Stomach (tissue), 9 donors: Measurements from ENCODE around the gene MRPL2. TPM values are rescaled to one million over a fixed set of nuclear protein-coding genes. Genes with fewer than 3 reads are reported as not detected.
"Not testable (repeated sequence)": the region's sequence is repeated elsewhere in the genome, so short reads cannot be mapped to it uniquely, and the experiment has no call there.

ENCODE experiments used
- DNase-seq, 2 donors: peaks; one replicate each; pipeline versions ENCODE4 v3.0.0 to v3.0.0-alpha.2; 2013 to 2019
- H3K27ac ChIP-seq, 5 donors: fragments of 200-600 bp in 4 of 5; sonication (generic) in 4 of 5; one replicate each; pipeline ENCODE4 v1.5.1; 2013 to 2019; ENCODE audit warnings: mild to moderate bottlenecking in 1 of 5, moderate library complexity in 1 of 5
- H3K27me3 ChIP-seq, 3 donors: fragments of 200-600 bp; sonication (generic); one replicate each; pipeline ENCODE4 v1.5.1; 2017 to 2019; ENCODE audit warnings: mixed run types in 1 of 3
- H3K36me3 ChIP-seq, 4 donors: fragments of 200-600 bp; sonication (generic); 1 replicate in 3 of 4; 2 replicates in 1 of 4; pipeline ENCODE4 v1.5.1; 2016 to 2019
- H3K4me1 ChIP-seq, 4 donors: fragments of 200-600 bp; sonication (generic); one replicate each; pipeline ENCODE4 v1.5.1; 2016 to 2019
- H3K4me3 ChIP-seq, 4 donors: fragments of 200-600 bp; sonication (generic) in 3 of 4; one replicate each; pipeline ENCODE4 v1.5.1; 2016 to 2019; ENCODE audit warnings: mild to moderate bottlenecking in 1 of 4
- H3K9me3 ChIP-seq, 4 donors: fragments of 200-600 bp; sonication (generic); one replicate each; pipeline ENCODE4 v1.5.1; 2016 to 2019
- EP300 ChIP-seq: sonication (generic); formaldehyde crosslinking; IDR thresholded peaks from one replicate; pipeline ENCODE4 v1.6.1; 2017; ENCODE audit warnings: antibody characterized with exemption
- POLR2A ChIP-seq, 4 donors: fragments of 450-650 bp; IDR thresholded peaks; one replicate each; pipeline ENCODE4 v1.6.1; 2016; ENCODE audit warnings: antibody characterized with exemption in 4 of 4, control low read depth in 2 of 4, mild to moderate bottlenecking in 1 of 4, moderate library complexity in 1 of 4
- POLR2AphosphoS5 ChIP-seq, 3 donors: sonication (generic); formaldehyde crosslinking; IDR thresholded peaks; one replicate each; pipeline ENCODE4 v1.6.1; 2016; ENCODE audit warnings: antibody characterized with exemption in 3 of 3
- WGBS, 5 donors: extraction: QIAGEN DNeasy Blood & Tissue Kit in 3 of 5; methylation state at CpG; one replicate each; pipeline versions ENCODE4 v1.1.5 to v1.1.7; 2013 to 2018; 5-methylcytosine and 5-hydroxymethylcytosine counted together
- intact Hi-C: fragments of 100-400 bp; cut with DNase I; formaldehyde crosslinking; loops from one replicate; pipeline ENCODE4 v1.15.1; 2023; ENCODE audit warnings: low total_unique reads
- polyA plus RNA-seq, 3 donors: library from polyadenylated mRNA; stranded (reverse); fragments of 200-250 nt; gene quantifications; one replicate each; pipeline ENCODE4 v1.2.3, GENCODE V29; 2013
- total RNA-seq, 5 donors: library from RNA; depleted of rRNA; stranded (reverse); fragments of >200 nt; gene quantifications; one replicate each; pipeline versions ENCODE4 v1.1.0 to v1.2.3, GENCODE V29; 2014 to 2016
- TF ChIP-seq, protein P1 (sequence below), 7 experiments: fragments of 450-650 bp in 4 of 7; fragments of 200-600 bp in 3 of 7; sonication (generic) in 3 of 7; IDR thresholded peaks; one replicate each; pipeline ENCODE4 v1.5.1; 2016 to 2019; ENCODE audit warnings: antibody characterized with exemption in 7 of 7, control low read depth in 2 of 7, mild to moderate bottlenecking in 1 of 7
- donor health status: healthy with polysubstance abuse.
- donor health status: Bipolar disorder and iron deficiency.
- donor health status: healthy.

MRPL2 gene
- total and polyA plus RNA-seq, 8 donors: 3.5 to 74.8 (median 19.6) TPM

DNA sequence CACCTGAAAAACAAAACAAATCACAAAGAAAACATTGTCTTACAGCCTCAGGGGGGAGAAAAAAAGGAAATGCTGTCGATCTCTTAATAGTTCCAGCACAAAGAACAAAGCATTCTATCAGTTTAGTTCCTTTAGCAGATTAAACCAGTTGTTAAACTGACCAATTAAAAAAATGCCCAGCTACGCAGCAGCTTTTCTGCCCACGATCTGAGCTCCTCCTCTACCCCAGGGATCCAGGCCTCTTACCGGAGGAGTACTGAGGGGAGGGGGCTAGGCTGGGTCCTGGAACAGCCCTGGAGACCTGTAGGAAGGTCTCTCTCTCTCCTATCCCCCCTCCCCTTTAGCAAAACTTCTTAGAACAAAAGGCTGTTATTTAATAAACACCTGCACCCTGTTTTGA is 30.2 kb upstream of the MRPL2 start:
- Histone ChIP-seq H3K4me1 (peaks cover 4 to 32% (median 22%) of the 10 kb centered on the region in 4 donors), H3K36me3 (no peaks in the 10 kb centered on the region), H3K4me3 (no peak overlapping the region), H3K9me3 (no peaks in the 10 kb centered on the region), H3K27me3 (no peaks in the 10 kb centered on the region), H3K27ac (peak overlapping the region; percentile 43 to 78 (median 57))
- DNase-seq: peak in 1 of 2 donors; percentile 34
- intact Hi-C loops: no loop called here
- WGBS, 5 donors: 20 to 37% (median 31%) methylated on average over 4 of the region's 4 CpGs
- TF ChIP-seq POLR2AphosphoS5 (IDR thresholded peaks at IDR 0.05): no peak
- TF ChIP-seq POLR2A (IDR thresholded peaks at IDR 0.05): no peak
- TF ChIP-seq EP300: no peak
- TF ChIP-seq, protein P1, sequence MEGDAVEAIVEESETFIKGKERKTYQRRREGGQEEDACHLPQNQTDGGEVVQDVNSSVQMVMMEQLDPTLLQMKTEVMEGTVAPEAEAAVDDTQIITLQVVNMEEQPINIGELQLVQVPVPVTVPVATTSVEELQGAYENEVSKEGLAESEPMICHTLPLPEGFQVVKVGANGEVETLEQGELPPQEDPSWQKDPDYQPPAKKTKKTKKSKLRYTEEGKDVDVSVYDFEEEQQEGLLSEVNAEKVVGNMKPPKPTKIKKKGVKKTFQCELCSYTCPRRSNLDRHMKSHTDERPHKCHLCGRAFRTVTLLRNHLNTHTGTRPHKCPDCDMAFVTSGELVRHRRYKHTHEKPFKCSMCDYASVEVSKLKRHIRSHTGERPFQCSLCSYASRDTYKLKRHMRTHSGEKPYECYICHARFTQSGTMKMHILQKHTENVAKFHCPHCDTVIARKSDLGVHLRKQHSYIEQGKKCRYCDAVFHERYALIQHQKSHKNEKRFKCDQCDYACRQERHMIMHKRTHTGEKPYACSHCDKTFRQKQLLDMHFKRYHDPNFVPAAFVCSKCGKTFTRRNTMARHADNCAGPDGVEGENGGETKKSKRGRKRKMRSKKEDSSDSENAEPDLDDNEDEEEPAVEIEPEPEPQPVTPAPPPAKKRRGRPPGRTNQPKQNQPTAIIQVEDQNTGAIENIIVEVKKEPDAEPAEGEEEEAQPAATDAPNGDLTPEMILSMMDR (IDR thresholded peaks at IDR 0.05): no peak

DNA sequence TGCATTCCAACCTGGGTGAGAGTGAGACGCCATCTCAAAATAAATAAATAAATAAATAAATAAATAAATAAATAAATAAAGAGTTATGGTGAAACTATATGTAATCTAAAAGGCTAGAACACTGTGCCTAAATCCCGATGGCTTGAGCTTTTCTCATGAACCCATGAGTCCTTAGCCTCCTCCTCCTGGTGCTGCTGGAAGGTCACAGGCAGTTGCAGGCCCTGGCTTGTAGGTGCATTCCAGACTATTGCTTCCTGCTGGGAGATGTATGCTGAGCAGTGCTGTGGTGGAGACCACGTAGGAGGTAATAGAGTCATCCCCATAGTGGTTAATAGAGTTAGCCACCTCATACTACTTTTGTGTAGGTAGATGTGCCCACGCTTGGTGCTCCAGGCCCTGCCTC is 29.4 kb upstream of the MRPL2 start:
- WGBS, 5 donors: 79 to 88% (median 82%) methylated on average over 4 of the region's 4 CpGs
- intact Hi-C loops: no loop called here
- H3K27me3 ChIP-seq: no peaks in the 10 kb centered on the region
- H3K9me3 ChIP-seq: no peaks in the 10 kb centered on the region
- H3K36me3 ChIP-seq: no peaks in the 10 kb centered on the region
- no peak overlapping the region for H3K4me3 ChIP-seq
- no peak for TF ChIP-seq POLR2A (IDR thresholded peaks at IDR 0.05)
- TF ChIP-seq, protein P1 (IDR thresholded peaks at IDR 0.05): no peak
- no peak for TF ChIP-seq EP300
- no peak for TF ChIP-seq POLR2AphosphoS5 (IDR thresholded peaks at IDR 0.05)
- DNase-seq: no peak
- peak overlapping the region in 1 of 5 donors; percentile 78 for H3K27ac ChIP-seq
- peaks cover 4 to 23% (median 18%) of the 10 kb centered on the region in 4 donors for H3K4me1 ChIP-seq

DNA sequence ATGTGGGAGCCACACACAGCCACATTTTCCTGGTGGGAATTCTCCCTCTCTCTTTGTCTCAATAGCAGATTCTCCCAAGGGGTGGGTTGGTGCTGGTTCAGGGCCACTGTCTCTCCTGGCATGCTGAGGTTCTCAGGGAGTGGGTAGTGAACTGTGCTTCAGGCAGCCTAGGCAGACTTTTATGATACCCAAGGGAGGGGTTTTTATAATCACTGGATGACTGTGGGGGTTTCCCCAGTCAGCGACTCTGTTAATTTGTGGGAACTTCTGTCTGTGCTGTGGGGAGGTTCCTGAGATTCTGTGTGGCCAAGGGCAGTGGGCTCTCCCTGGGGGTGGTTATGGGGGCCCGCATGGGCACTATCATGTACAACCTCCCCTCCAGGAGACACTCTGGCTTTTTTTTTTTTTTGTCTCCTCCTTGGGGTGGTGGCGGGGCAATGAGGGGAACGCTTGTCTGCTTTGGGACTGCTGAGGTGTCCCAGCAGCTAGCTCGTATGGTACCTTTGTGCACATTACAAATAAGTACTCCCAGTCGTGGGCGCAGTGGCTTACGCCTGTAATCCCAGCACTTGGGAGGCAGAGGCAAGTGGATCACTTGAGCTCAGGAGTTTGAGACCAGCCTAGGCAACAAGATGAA is 26.9 kb upstream of the MRPL2 start:
- H3K4me1 ChIP-seq: peaks cover 0 to 24% (median 15%) of the 10 kb centered on the region in 4 donors
- intact Hi-C loops: no loop called here
- H3K27ac ChIP-seq: no peak overlapping the region
- H3K36me3 ChIP-seq: no peaks in the 10 kb centered on the region
- H3K9me3 ChIP-seq: no peaks in the 10 kb centered on the region
- no peaks in the 10 kb centered on the region for H3K27me3 ChIP-seq
- no peak for TF ChIP-seq POLR2A (IDR thresholded peaks at IDR 0.05)
- no peak for TF ChIP-seq POLR2AphosphoS5 (IDR thresholded peaks at IDR 0.05)
- TF ChIP-seq, protein P1 (IDR thresholded peaks at IDR 0.05): no peak
- H3K4me3 ChIP-seq: no peak overlapping the region
- WGBS, 5 donors: 79 to 90% (median 87%) methylated on average over 8 of the region's 8 CpGs
- DNase-seq: no peak

DNA sequence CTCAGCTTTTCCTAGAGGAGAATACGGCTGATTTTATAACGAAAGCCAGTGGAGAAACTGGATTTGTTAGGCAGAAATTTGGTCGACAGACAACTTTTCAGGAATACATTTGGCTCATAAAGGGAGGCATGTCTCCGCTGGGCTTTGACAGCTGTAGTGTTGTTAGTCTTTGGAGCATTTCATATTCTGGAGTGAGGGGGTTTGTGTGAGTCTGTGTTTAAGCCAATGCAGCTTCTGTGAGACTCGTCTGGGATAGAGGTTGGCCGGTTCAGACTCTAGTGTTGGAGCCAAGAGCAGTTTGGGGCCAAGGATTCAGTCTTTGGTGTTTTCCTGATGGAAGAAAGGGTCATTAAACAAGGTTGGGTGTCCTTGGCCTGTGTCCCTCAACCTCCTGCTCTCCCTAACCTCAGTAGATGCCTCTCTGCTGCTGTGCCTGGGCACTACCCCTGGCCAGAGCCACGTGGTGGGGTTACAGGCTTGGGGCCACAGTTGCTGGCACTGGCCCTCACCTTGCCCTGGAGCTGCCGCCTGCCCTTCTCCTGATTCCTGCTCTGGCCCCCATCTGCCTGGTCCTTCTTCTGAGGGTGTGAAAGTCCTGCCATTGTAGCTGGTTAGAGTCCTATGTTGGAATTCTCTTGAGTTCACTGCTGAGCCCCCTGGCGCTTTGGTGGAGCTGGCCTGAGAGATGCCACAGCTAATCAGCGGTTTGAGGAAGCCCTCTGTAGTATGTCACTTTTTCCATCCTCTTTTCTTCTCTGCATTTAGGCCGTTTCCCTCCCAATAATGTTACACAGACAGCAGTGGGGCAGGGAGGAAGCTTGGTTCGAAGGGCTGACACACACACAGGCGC is 23.8 kb upstream of the MRPL2 start:
- Histone ChIP-seq H3K9me3 (no peaks in the 10 kb centered on the region), H3K4me1 (peaks cover 0 to 9% (median 1%) of the 10 kb centered on the region in 4 donors), H3K36me3 (no peaks in the 10 kb centered on the region), H3K4me3 (no peak overlapping the region), H3K27ac (no peak overlapping the region), H3K27me3 (peaks cover 0 to 2% (median 0%) of the 10 kb centered on the region in 3 donors)
- TF ChIP-seq POLR2A (IDR thresholded peaks at IDR 0.05) (no peak), EP300 (no peak), POLR2AphosphoS5 (IDR thresholded peaks at IDR 0.05) (no peak)
- TF ChIP-seq, protein P1 (IDR thresholded peaks at IDR 0.05): no peak
- intact Hi-C loops: no loop called here
- 64 to 78% (median 69%) methylated on average over 12 to 13 of the region's 13 CpGs for WGBS, 5 donors
- peak in 1 of 2 donors; percentile 64 for DNase-seq

DNA sequence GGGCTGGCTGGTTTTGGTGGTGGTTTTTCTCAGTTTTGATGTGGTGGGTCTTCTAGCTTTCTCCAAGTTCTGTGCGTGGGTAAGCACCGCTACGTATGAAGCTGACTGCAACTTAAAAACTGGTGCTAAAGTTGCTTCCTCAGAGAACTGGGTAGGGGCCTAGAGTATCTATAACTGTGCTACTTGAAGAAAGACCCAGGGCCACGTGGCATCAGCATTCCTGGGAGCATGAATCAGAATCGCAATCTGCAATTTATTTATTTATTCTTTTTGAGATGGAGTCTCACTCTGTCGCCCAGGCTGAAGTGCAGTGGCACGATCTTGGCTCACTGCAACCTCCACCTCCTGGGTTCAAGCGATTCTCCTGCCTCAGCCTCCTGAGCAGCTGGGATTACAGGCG is 22.7 kb upstream of the MRPL2 start:
- H3K4me3 ChIP-seq, H3K27ac ChIP-seq, intact Hi-C loops, H3K36me3 ChIP-seq, DNase-seq, H3K9me3 ChIP-seq: not testable (repeated sequence)
- Histone ChIP-seq H3K27me3 (peaks cover 0 to 13% (median 0%) of the 10 kb centered on the region in 3 donors), H3K4me1 (peaks cover 6 to 20% (median 12%) of the 10 kb centered on the region in 4 donors)
- 79 to 88% (median 84%) methylated on average over 9 of the region's 9 CpGs for WGBS, 5 donors
